ENCODE results near the gene SLC27A6.
"Not testable (repeated sequence)": the region's sequence is repeated elsewhere in the genome, so short reads cannot be mapped to it uniquely, and the experiment has no call there.

SLC27A6 gene

DNA sequence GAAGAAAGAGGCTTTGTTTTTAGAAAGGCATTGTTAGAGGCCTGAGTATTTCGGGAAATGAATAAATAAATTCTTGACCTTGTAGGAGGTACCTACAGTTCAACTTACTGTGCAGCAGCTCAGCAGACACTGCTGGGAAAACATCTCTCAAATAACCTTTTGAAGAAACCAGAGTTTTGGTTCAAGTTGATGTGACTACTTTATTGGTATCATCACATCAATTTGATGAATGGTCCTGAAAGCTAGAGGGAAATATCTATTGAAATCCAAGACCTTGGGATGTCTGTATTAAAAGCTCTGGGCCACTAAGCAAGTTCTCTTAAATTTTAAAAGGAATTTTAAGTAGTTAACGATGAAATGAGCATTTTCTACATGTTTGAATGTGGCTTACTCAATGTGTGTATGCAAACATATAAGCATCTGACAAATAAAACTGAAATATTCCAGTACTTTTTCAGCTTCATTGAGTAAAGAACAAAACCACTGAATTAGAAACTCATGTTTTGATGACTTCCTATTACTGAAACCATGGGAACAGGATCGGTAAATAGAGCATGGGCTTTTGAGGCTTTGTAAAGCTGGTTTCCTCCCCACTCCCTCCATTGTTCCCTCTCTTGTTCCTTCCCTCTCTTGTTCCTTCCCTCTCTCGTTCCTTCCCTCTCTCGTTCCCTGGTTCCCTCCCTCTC, 36.7 kb downstream of the SLC27A6 start:
- no peak for DNase-seq (ENCODE audit: low read depth in 3 of 3)

DNA sequence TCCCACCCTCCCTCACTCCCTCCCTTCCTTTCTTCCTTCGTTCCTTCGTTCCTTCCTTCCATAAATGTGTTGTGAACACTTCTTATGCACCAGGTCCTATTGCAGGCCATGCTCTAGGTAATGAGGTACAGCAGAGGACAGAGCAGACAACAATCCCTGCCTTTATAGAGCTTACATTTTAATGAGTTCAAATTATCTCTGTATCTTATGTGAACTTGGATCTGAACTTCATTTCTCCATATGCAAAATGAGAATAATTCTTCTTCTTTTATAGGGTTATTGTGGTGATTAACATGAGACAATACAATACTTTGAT, 37.2 kb downstream of the SLC27A6 start:
- no peak for DNase-seq (ENCODE audit: low read depth in 3 of 3)

DNA sequence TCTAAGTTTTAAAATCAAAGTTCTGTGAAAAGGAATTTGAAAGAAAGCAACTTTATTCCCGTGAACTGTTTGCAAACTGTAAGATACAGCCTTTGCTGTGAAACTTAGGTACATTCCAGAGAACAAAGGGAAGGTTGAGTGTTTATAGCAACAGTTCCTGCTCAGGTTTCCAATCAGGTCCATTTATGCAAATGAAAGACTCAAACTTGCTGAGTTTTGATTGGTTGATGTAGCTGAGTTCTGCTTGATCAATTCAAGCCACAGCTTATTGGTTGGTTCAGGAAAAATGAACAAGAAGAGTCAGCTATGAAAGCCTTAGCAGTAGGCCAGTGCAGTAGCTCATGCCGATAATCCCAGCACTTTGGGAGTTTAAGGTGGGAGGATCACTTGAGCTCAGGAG, 37.9 kb downstream of the SLC27A6 start:
- DNase-seq (ENCODE audit: low read depth in 3 of 3) = no peak

DNA sequence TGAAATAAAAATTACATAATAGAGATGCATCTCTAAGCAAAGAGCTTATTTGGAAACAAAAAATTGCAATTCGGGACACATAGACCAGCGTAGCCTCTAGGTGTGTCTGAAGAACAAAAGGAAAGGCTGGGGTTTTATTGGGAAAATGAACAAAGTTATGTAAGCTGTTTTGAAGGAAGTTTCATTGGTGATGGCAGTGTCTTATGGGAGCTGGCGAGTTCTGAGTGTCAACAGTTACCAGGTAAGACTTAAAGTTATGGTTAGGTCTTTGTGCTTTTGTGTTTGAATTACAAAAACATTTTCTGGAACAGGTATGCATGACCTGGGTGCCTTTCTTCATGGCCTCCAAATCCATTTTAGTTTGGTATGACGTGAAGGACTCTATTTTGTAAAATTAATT, 48.9 kb downstream of the SLC27A6 start:
- no peak for DNase-seq (ENCODE audit: low read depth in 3 of 3)

DNA sequence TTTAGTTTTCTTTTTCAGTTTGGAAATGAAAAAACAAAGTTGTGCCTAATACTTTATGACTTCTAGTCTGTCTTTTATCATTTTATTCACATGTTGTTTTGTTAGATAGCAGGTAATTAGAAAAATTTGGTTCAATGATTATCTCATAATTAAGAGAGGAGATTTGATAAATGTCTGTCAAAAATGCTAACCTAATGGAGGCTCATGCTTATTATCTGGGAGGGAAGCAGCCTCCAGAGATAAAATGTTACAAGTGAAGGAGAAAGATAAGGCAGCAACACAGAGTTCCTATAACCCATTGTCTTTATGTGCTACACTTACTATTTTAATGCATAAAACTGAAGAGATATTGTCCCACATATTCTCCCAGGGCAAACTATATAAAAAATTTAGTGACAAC, 53.5 kb downstream of the SLC27A6 start:
- DNase-seq (ENCODE audit: low read depth in 3 of 3) = no peak

DNA sequence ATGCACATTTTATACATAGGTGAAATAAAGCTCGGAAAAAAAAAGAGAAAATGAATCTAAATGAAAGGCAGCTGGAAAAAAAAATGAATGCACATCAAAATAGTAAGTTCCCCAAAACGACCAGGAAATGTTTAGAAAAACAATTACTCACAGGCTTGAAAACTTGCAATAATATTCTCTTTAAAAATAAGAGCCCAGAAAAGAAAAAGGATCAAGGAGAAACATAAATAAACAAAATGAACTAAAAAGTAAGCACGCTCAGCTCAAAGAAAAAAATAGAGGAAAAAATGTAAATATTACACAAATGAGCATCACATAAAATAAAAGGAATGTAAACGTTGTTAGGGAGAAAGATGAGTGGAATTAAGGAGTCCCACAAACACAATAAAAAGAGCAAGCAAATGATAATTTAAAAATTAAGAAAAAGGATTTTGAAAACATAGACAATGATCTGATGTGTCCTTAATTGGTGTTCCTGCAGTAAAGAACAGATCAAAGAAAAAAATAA, 54.2 kb downstream of the SLC27A6 start:
- DNase-seq (ENCODE audit: low read depth in 3 of 3) = no peak

DNA sequence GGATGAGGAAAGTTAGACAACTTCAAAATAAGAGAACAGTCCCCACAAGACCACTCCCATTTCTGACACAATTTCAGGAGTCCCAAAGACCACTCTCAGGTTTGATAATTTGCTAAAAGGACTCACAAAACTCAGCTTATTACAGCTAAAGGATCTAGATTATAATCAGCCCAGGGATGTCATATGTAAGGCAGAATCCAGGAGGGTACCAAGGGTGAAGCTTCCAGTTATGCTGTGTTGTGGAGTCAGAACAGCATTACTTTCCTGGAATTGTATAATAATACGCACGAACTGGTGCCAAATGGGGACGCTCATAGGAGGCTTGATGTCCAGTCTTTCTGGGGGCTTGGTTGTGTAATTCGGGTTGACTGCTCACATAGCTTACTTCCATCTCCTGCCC, 55.4 kb downstream of the SLC27A6 start:
- DNase-seq (ENCODE audit: low read depth in 3 of 3) = no peak

DNA sequence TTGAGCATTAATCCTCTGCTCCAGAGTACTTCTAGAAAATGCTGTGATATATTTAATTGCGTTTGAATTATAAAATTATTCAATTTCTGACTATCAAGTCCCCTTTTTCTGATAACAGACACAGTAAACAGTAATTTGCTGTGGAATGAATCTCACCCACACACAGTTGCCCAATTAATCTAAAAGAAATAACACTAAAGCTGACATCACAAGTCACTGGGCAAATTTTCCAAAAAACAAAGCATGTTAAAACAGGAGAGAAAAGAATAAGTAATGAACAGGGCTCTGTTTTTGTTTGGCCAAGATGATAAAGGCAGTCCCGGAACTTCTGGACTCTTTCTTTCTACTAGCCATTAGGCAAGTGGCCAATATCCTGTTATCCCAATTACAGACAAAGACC, 56.5 kb downstream of the SLC27A6 start:
- DNase-seq (ENCODE audit: low read depth in 3 of 3) = no peak

DNA sequence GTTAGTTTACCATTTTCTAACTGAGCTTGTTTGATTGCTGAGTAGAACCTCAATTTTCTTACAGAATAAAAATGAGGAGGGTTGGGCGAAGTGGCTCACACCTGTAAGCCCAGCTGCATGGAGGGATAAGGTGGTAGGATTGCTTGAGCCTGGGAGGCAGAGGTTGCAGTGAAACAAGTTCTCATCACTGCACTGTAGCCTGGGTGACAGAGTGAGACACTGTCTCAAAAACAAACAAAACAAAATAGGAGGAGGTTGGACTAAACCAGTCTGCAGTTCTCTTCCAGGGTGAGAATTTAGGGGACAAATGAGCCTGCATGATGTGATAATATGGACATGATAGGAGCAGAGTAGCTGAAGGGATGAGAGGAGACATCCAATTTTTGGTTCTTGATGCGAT, 57.3 kb downstream of the SLC27A6 start:
- no peak for DNase-seq (ENCODE audit: low read depth in 3 of 3)

DNA sequence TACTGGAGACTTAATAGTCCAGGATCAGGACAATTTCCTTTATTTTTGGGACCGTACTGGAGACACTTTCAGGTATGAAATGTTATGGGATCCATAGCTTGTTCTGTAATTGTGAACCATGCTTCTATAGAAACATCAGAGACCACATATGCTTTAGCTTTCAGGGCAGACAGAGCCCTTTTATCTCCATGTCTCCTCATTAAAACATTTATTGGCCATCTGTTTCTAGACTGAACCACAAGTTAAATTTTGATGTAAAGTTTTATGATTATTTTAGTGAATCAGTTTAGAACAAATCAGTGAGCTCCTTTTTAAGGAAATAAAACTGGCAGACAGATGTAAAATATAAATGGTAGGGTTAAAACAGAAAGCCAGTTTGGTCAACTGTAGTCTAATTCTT, 62.0 kb downstream of the SLC27A6 start:
- no peak for DNase-seq (ENCODE audit: low read depth in 3 of 3)

DNA sequence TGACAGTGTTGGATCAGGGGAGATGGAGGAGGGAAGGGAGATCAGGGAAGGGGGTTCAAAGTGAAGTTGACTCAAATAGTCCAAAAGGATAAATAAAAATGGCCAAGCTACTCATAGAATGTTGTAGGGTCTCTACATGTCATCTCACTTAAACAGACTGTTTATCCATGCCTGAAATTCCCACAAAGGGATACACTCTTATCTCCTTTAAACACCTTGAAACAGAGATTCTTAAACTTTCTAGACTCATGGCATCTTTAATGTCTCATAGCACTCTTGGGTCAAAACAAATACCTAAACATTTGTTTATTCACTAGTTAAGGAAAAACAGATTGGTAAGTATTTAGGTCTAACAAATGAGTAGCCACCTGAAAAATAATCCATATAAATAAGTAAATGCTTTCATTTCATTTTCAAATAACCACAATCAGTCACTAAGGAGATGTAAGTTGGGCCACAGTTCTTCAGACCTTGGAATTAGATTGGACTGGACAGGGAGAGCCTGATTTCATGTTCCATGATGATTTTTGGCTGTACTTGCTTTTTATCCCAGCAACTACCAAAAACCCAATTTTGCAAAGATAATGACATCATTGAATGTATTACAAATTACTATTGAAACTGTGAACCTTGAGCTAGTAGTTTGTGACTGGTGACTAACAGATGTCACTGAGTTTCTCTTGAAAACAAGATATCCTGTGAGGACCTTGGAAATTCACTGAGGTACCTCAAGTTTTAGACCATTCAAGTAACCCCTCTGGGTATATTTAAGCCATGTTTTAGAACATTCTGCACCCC, 66.8 kb downstream of the SLC27A6 start:
- DNase-seq (ENCODE audit: low read depth in 3 of 3) = no peak

DNA sequence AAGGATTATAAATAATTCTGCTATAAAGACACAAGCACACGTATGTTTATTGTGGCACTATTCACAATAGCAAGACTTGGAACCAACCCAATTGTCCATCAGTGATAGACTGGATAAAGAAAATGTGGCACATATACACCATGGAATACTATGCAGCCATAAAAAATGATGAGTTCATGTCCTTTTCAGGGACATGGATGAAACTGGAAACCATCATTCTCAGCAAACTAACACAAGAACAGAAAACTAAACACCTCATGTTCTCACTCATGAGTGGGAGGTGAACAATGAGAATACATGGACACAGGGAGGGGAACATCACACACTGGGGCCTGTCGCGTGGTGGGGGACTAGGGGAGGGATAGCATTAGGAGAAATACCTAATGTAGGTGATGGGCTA, 71.0 kb downstream of the SLC27A6 start:
- DNase-seq (ENCODE audit: low read depth in 3 of 3) = not testable (repeated sequence)

DNA sequence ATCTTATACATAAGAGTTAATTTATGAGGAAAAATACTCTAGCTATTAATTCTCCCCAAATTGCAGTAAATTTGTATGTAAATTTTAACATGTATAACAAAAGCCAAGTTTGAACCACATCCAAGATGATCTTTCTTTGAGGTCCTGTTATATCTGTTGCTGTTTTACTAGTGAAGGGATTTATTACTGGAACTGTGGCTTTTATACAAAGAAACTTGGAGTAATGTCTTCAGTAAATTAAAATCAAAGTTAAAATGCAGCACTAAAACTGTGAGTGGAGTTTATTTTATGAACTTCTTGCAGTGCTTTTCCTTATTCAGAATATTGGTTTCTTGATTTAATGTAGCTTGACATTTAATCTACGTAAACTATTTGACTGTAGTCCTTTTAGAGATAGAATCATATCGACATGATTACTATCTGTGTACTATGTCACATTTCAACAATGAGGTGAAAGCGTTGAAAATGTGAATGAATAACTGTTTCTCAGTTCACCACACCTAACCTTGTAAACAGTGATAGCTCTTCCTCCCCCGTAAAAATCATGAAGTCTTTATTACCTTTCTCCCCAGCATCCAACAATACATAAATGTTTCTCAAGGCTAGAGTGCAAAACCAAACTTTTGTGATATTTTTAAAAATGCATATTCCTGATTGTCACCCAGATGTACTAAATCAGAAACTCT, 76.1 kb downstream of the SLC27A6 start:
- DNase-seq (ENCODE audit: low read depth in 3 of 3) = no peak

DNA sequence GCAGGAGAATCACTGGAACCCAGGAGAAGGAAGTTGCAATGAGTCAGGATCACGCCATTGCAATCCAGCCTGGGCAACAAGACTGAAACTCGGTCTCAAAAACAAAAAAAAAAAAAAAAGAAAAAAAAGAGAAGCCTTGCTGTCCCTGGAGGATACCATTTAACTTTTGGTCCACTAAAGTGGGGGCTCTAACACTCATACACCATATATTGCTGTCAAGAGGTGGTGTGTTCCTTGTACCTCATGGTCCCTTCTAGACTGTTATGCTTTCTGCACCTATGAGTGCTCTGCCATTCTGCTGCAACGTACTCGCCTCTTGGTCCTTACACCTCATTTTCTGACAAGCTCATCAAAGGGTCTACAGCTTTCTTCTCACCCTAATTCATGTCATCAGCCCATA, 77.0 kb downstream of the SLC27A6 start:
- DNase-seq (ENCODE audit: low read depth in 3 of 3) = no peak

DNA sequence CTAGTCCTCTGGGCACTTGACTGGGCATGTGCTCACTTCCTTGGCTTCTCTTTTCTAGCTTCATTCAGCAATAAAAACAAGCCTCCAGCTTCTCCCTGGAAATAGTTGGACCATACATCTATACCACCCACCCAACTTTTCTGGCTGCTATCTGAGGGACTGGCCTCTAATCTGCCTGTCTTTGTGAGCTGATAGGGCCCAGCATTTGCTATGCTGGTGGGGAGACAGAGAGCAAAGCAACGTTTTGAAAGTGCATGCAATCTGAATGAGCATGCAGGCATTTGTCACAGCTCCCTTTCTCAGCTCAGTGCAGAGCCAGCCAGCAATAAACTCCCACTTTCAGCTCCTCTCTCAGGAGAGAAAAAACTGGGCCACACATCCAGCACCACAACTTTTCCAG, 78.6 kb downstream of the SLC27A6 start:
- no peak for DNase-seq (ENCODE audit: low read depth in 3 of 3)

DNA sequence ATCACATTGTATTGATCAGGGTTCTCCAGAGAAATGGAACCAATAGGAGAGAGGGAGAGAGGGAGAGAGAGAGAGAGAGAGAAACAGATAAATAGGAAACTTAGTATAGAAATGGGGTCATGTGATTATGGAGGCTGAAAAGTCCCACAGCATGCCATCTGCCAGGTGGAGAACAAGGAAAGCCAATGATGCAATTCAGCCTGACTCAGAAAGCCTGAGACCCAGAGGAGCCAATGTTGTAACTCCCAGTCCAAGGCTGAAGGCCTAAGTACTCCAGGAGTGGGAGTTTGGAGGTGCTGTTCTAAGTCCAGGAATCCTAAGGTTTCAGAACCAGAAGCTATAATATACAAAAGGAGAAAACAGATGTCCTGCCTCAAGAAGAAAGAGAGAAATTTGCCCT, 80.9 kb downstream of the SLC27A6 start:
- DNase-seq (ENCODE audit: low read depth in 3 of 3) = no peak

DNA sequence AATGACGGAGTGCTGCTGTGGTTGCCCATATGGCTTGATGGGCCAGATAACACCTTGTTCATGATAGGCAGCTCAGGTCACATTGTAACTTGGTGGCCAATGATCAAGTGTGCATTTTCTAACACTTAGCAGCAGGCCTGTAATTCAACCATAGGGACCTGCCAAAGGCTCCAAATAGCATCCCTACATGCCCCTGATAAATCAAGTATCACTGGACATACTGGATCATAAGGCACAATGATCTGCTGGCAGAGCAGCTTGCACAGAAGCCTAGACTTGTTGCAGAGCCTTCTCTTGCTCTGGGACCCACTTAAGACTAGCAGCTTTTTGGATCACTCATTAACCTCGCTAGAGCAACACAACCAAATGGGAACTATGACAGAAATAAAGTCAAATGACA, 83.2 kb downstream of the SLC27A6 start:
- no peak for DNase-seq (ENCODE audit: low read depth in 3 of 3)

DNA sequence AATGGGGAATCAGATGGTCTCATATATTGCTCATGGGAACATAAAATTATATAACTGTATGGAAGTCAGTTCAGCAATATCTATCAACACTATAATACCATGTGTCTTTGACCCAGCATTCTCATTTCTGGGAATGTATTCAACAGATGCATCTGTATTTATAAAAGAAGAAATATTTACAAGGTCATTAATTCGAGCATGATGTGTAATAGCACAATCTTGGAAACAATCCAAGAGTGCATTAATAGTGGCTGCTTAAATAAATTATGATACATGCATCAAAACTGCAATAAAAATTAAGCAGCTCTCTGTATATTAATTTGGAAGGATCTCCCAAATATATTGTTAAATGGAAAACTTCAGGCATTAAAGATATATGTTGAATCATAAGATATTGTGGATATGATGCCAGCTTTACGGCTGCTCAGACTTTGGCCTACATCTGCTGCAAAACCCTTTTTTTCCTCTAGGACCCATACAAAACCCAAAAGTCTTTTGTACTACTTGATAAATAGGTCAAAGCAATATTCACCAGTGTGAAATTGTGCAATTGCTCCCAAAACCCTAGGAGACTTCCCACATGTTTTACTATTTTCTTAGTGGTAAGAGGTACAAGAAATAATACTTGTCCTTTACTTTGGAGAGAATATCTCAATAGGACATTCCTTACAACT, 84.0 kb downstream of the SLC27A6 start:
- no peak for DNase-seq (ENCODE audit: low read depth in 3 of 3)

DNA sequence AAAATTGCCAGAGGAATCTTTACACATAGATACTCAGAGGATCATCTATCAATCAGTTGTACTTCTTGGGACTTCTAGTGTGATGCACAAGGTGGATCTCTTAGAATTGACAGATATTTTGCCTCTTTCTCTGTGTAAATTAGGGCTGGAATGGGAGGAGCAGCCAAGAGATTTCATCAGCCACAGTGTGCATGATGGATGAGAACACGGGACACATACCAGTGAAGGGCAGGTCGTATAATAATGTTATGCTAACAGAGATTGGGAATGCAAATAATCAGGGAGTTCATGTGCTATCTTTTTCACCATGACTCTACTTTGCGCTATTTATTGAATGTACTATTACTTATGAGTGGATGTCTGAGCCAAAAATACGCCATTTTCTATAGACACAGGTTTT, 86.0 kb downstream of the SLC27A6 start:
- DNase-seq (ENCODE audit: low read depth in 3 of 3) = no peak

DNA sequence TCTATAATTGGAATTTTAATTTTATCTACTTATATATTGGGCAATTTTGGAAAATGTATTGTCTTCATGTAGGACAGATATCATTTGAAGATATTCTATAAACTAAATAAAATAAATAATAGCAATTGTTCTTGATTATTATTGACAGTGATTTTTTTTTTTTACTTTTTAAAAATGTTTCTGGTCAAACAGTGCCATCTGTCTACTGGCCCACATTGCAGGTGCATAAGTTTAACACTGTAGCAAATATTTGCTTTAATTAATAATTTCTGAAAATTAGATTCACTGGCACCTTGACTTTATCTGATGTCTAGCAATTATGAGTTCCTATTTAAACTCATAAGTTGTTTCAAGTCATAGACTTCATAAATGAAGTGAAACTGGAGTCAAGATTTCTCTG, 88.2 kb downstream of the SLC27A6 start:
- no peak for DNase-seq (ENCODE audit: low read depth in 3 of 3)

DNA sequence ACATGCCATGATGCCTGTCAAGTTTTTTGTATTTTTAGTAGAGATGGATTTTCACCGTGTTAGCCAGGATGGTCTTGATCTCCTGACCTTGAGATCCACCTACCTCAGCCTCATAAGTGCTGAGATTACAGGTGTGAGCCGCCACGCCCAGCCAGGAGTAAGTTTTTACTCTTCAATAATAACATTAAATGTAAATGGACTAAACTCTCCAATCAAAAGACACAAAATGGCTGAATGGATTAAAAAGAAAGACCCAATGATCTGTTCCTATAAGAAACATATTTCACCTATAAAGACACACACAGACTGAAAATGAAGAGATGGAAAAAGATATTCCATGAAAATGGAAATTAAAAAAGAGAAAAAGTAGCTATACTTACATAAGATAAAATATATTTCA, 92.0 kb downstream of the SLC27A6 start:
- no peak for DNase-seq (ENCODE audit: low read depth in 3 of 3)

DNA sequence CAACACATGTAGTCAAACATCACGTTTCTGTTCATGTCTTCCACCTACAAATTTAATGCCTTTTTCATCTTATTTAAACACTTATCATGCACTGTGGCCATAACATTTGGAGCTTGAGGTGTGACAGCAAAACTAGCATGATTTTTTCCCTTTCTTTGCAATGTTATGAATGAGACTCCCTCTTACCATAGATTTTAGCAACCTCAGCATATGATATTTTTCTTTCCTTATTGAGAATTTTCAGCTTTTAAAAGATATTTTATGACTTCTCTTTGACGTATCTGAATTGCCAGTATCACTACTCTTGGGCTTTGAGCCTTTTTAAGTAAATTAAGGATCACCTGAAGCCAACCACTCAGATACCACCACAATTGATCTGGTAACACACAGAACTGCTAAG, 96.6 kb downstream of the SLC27A6 start:
- no peak for DNase-seq (ENCODE audit: low read depth in 3 of 3)
